HL-60/S4 treated with retinoic acid at 250 ng/mL for 4 days and 3 days (cell line): ENCODE results near the gene ARHGAP15.

ENCODE experiments used
- in situ Hi-C: fragments of 300-500 bp; cut with MboI; formaldehyde crosslinking; loops from 2 replicates; pipeline ENCODE4 v1.7.0; 2022; ENCODE audit warnings: low sequenced_read_pairs

ARHGAP15 gene

DNA sequence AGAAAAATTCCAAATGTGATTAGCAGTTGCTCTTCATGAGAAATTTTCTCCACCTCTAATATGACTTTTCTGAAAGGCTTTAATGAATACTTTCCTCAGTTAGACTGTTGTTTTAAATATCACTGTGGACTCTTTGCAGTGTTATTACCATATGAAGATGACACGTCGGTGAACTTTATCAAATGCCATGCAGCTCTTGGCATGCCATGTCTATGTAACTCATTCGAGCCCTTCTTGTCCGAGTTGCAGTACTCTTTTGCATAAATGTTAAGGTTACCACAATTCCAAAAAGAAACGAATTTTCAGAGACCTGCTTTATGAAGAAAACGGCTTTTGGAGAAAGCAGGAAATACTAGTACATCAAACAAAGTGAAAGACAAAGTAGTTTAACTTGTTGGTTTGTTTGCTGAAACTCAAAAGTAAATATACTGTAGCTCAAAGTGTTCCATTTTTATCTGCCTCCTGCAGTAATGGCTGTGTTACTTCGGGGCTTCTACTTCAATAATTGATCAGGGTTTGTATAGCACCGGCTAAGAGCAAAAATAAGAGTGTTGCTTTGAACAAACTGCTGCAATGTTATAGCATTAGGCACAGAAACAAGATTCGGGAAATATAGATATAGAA, 204.1 kb downstream of the ARHGAP15 start:
- in situ Hi-C loops, result no loop called here

DNA sequence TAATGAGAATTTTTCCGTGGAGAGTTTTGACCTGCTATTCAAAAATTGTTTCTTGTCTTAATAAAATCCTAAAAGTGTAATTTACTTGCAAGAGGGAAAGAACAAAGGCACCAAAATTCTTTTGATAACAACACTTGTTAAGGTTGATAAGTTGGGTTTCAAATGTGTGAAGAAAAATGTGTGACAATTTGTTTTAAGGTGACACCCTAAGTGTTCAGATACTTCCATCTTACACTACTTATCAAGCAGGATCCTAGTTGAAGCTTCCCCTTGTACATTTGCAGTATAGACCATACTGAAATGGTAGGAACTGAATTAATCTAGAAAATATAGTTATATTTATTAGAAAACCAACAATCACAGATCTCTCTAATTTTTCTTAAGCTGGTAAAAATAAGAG, 204.6 kb downstream of the ARHGAP15 start:
- in situ Hi-C loops, result no loop called here

DNA sequence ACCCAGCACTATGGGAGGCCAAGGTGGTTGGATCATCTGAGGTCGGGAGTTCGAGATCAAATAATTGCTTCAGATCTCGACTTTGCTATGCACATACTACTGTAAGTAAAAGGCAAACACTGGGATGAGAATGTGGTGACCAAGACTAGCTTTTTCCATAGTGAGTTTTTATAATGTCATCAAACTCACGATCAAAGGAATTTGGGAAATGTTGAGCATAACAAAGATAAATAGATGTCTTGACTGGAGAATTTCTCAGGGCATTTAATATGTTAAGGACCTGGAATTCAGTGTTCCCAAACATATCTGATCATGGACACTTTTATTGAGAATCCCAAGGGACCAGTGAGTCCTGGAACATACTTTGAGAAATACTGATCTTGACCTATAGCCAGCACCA, 205.6 kb downstream of the ARHGAP15 start:
- in situ Hi-C loops, result no loop called here

- in situ Hi-C loops, result no loop called here
These were observed 207.5 kb downstream of the ARHGAP15 start for GRCh38 chr2:143336719-143337210.

DNA sequence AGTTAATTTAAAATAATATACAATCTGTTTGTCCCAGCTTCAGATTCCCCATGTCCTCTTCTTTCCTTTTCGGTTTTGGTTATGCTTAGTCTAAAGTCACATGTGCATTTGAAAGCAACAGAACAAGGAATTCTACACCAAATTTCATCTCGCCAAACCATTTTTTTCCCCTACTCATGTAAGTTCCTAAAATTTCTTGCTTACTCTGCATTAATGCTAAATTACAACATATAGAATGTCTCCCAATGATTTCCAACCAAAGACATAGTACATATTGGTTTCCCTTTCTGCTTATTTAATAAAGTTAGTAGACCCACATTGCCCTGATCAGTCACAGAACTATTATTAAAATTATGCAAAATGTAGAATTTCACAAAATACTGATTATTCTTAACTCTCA, 212.3 kb downstream of the ARHGAP15 start:
- in situ Hi-C loops, result no loop called here

- in situ Hi-C loops, result no loop called here
These were observed 215.6 kb downstream of the ARHGAP15 start for GRCh38 chr2:143344780-143345179.

GRCh38 chr2:143345887-143346787, 216.9 kb downstream of the ARHGAP15 start:
- in situ Hi-C loops, result no loop called here

GRCh38 chr2:143347271-143347695, 218.1 kb downstream of the ARHGAP15 start:
- in situ Hi-C loops, result no loop called here

DNA sequence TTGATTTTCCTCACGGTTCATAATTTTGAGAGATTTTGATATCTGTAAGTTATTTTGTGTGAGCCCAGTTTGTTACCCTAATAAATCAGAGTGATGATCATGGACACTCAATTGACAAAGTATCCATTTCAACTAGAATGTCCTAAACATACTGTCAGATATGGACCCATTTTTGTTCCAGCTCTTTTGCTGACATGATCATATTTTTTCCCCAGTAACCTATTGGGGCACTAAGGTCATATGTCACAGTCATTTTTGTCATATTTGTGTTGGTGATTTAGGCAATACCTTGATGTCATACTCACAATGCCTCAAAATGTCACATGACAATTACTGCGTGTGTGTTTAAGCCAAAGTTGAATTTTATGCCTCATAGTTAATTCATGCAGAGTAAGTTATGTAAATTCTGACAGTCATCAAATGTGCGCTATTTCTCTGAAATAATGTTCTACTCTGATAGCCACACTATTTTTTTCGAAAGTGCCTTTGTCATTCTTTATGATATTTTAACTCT, 218.7 kb downstream of the ARHGAP15 start:
- in situ Hi-C loops, result no loop called here

DNA sequence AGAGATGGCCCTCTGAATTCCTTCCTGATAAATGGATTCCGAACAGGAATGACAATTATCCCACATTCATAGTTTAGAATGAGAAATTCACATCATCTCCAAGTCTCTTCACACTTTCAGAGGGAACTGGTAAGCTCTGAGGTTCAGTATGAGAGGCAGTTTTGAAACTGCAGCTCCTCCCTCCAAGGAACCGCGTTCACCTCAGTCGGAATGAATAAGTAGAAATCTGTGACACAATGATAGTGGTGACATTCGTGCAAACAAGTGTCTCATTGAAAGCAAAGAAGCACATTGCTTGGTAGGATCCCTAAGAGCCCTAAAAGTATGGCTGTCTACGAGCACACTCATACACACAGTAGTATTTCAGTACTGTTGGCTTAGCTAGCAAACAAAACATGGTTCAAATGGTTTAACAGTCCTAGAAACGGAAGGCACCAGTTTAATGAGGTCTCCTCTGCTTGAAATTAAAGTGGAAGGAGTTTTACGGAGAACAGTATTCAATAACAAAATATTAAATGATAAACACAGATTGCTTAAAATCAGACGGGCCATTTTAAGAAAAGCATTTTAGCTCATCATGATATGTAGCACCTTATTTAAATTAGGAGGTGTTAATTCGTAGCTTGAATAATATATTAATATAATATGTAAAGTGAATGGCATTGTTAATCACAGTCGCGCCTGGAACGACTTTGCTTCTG, 225.0 kb downstream of the ARHGAP15 start:
- in situ Hi-C loops, result no loop called here

- in situ Hi-C loops, result no loop called here
These were observed 226.7 kb downstream of the ARHGAP15 start for GRCh38 chr2:143355870-143356269.

DNA sequence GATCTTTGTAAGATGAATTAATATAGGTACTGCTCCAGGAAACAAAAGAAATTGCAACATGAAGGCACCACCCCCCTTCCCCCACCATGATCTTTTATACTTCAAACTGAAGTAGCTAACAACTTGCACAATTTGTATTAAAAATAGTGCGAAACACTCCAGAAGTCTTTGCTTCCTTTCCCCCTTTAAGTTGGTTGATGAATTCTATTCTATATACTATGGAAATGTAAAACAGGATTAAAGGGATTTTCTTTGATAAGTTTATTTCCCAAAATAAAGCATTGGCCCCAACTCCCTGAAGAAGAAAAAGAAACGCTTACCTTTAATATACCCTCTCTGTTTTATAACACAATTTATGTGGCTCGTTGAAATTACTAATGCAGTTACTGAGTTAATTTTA, 227.1 kb downstream of the ARHGAP15 start:
- in situ Hi-C loops, result no loop called here

GRCh38 chr2:143356736-143357446, 227.7 kb downstream of the ARHGAP15 start:
- in situ Hi-C loops, result no loop called here

- in situ Hi-C loops, result no loop called here
These were observed 228.7 kb downstream of the ARHGAP15 start for GRCh38 chr2:143357966-143358365.

- in situ Hi-C loops, result no loop called here
These were observed 232.1 kb downstream of the ARHGAP15 start for GRCh38 chr2:143361346-143361745.

DNA sequence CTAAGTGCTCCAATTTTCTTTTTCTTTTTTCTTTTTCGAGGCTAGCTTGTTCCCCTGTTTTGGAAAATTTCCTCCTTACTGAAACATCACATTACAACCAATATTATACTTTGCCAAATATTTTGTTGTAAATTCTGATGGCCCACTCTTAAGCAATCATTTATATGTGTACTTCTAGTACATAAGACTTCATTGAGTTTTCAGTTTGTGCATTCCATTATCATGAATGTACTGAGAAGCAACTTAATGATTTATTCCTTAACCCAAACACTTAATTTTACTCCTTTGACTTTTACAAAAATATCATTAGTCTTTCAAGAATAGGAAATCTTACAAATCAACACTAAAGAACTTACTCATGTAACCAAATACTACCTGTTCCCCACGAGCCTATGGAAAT, 242.4 kb downstream of the ARHGAP15 start:
- in situ Hi-C loops, result no loop called here

GRCh38 chr2:143375384-143375880, 246.2 kb downstream of the ARHGAP15 start:
- in situ Hi-C loops, result no loop called here

- in situ Hi-C loops, result no loop called here
These were observed 249.8 kb downstream of the ARHGAP15 start for GRCh38 chr2:143378996-143379395.

GRCh38 chr2:143379955-143380354, 250.7 kb downstream of the ARHGAP15 start:
- in situ Hi-C loops, result no loop called here

- in situ Hi-C loops, result no loop called here
These were observed 253.4 kb downstream of the ARHGAP15 start for GRCh38 chr2:143382573-143382972.
